Panc1 (cell line): ENCODE data around the gene PTGES3. TPM values are rescaled to one million over a fixed set of nuclear protein-coding genes. Genes with fewer than 3 reads are reported as not detected.

Source experiments
- ATAC-seq: fragments of 200-7000 bp; cut with Tn5 transposase; 2 replicates; pipeline ENCODE4 v1.9.1; 2020; ENCODE audit warnings: mild to moderate bottlenecking, moderate library complexity
- BruUV-seq: library from RNA; stranded (reverse); fragments of 400-500 nt; replicated peaks from 2 replicates; lab custom pipeline; 2021; lab: Mats Ljungman, UMichigan
- CTCF ChIA-PET: fragments of 300-600 bp; sonication (Branson Sonifier 250); formaldehyde crosslinking; loops from one replicate; lab custom pipeline; 2022; ENCODE audit warnings: antibody characterized with exemption; lab: Charles Lee
- POLR2A ChIA-PET: fragments of 300-600 bp; sonication (Branson Sonifier 250); formaldehyde crosslinking; loops from one replicate; lab custom pipeline; 2022; ENCODE audit warnings: antibody characterized with exemption; lab: Charles Lee
- DNase-seq: peaks from one replicate; pipeline ENCODE4 v3.0.0-alpha.2; 2010; ENCODE audit warnings: low read depth, low spot score
- H3K27ac ChIP-seq: 2 replicates; pipeline ENCODE4 v1.5.1; 2011; ENCODE audit warnings: mild to moderate bottlenecking, low read length, inconsistent platforms
- H3K27me3 ChIP-seq: fragments of 200-500 bp; sonication (Bioruptor generic); 2 replicates; pipeline ENCODE4 v1.6.0; 2014; ENCODE audit warnings: low read length, inconsistent platforms; ENCODE audit not compliant: control insufficient read depth, insufficient read depth
- H3K36me3 ChIP-seq: fragments of 200-500 bp; sonication (Bioruptor generic); 2 replicates; pipeline ENCODE4 v1.5.1; 2014; ENCODE audit warnings: inconsistent platforms, mild to moderate bottlenecking, low read length, moderate library complexity; ENCODE audit not compliant: control insufficient read depth, insufficient read depth
- H3K4me1 ChIP-seq: 2 replicates; pipeline ENCODE4 v1.5.1; 2011; ENCODE audit warnings: inconsistent platforms, mild to moderate bottlenecking, low read length, moderate library complexity; ENCODE audit not compliant: control insufficient read depth, insufficient read depth
- H3K4me3 ChIP-seq, 2 experiments: 2 replicates each; pipeline ENCODE4 v1.5.1; 2011 to 2012; ENCODE audit warnings: low read depth in 2 of 2, low read length in 2 of 2, mild to moderate bottlenecking in 2 of 2, inconsistent platforms in 1 of 2, moderate library complexity in 1 of 2
- H3K9me3 ChIP-seq: fragments of 200-500 bp; sonication (Bioruptor generic); 2 replicates; pipeline ENCODE4 v1.5.1; 2014; ENCODE audit warnings: low read depth, mild to moderate bottlenecking, inconsistent platforms, low read length, moderate library complexity; ENCODE audit not compliant: control insufficient read depth, insufficient read depth
- POLR2AphosphoS5 ChIP-seq: IDR thresholded peaks from 2 replicates; pipeline ENCODE4 v1.6.1; 2012; ENCODE audit warnings: mild to moderate bottlenecking, low read depth, low read length, moderate library complexity
- SIN3A ChIP-seq: IDR thresholded peaks from 2 replicates; pipeline ENCODE4 v1.6.1; 2012; ENCODE audit warnings: low read depth, mild to moderate bottlenecking, low read length, moderate library complexity, borderline replicate concordance; ENCODE audit not compliant: insufficient read depth
- TCF7L2 ChIP-seq: IDR thresholded peaks from 2 replicates; pipeline ENCODE4 v1.6.1; 2011; ENCODE audit warnings: mild to moderate bottlenecking, low read depth, low read length, inconsistent platforms
- in situ Hi-C: cut with HindIII; loops from 2 replicates; pipeline ENCODE4 v1.10.0; 2016; ENCODE audit warnings: low sequenced_read_pairs, low pct_unique_long_range_greater_than_20kb
- intact Hi-C: fragments of 100-400 bp; cut with micrococcal nuclease; formaldehyde crosslinking; loops from one replicate; pipeline ENCODE4 v1.10.0; 2022; ENCODE audit not compliant: unreplicated experiment
- total RNA-seq: library from RNA; stranded (reverse); gene quantifications from one replicate; pipeline ENCODE4 v1.2.1, GENCODE V29; 2021; ENCODE audit not compliant: unreplicated experiment
- TF ChIP-seq, protein P1 (sequence below), 2 experiments: IDR thresholded peaks; 2 replicates each; pipeline ENCODE4 v1.6.1; 2011 to 2012; ENCODE audit warnings: low read depth in 2 of 2, control low read depth in 1 of 2, low read length in 1 of 2, mild to moderate bottlenecking in 1 of 2, moderate library complexity in 1 of 2; ENCODE audit not compliant: insufficient read depth in 1 of 2
- TF ChIP-seq, protein P2 (sequence below): fragments of 450-650 bp; IDR thresholded peaks from 2 replicates; pipeline ENCODE4 v1.5.1; 2017; ENCODE audit warnings: mild to moderate bottlenecking

Gene PTGES3
- total RNA-seq, 1 experiment from 2014 or later, result 339 TPM

DNA sequence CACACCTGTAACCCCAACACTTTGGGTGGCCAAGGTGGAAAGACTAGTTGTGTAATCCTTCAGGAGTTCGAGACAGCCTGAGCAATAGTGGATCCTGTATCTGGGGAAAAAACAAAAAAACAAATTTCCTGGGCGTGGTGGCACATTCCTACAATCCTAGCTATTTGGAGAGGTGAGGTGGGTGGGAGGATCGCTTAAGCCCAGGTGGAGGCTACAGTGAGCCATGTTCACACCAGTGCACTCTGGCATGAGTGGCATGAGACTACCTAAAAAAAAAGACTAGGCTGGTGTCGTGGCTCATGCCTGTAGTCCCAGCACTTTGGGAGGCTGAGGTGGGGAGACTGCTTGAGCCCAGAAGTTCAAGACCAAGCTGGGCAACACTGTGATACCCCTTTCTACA lies 17.2 kb downstream of the PTGES3 start:
- H3K27me3 ChIP-seq, result no peaks in the 10 kb centered on the region
- H3K36me3 ChIP-seq, result peaks cover 43% of the 10 kb centered on the region
- no peak for ATAC-seq
- H3K4me1 ChIP-seq, result no peaks in the 10 kb centered on the region
- TF ChIP-seq SIN3A, result no peak
- TF ChIP-seq POLR2AphosphoS5, result no peak
- TF ChIP-seq TCF7L2, result no peak
- TF ChIP-seq, protein P1, sequence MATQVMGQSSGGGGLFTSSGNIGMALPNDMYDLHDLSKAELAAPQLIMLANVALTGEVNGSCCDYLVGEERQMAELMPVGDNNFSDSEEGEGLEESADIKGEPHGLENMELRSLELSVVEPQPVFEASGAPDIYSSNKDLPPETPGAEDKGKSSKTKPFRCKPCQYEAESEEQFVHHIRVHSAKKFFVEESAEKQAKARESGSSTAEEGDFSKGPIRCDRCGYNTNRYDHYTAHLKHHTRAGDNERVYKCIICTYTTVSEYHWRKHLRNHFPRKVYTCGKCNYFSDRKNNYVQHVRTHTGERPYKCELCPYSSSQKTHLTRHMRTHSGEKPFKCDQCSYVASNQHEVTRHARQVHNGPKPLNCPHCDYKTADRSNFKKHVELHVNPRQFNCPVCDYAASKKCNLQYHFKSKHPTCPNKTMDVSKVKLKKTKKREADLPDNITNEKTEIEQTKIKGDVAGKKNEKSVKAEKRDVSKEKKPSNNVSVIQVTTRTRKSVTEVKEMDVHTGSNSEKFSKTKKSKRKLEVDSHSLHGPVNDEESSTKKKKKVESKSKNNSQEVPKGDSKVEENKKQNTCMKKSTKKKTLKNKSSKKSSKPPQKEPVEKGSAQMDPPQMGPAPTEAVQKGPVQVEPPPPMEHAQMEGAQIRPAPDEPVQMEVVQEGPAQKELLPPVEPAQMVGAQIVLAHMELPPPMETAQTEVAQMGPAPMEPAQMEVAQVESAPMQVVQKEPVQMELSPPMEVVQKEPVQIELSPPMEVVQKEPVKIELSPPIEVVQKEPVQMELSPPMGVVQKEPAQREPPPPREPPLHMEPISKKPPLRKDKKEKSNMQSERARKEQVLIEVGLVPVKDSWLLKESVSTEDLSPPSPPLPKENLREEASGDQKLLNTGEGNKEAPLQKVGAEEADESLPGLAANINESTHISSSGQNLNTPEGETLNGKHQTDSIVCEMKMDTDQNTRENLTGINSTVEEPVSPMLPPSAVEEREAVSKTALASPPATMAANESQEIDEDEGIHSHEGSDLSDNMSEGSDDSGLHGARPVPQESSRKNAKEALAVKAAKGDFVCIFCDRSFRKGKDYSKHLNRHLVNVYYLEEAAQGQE (IDR thresholded peaks at IDR 0.05; ENCODE audit: insufficient read depth in 1 of 2, low read depth in 2 of 2, low read length in 1 of 2), result no peak
- TF ChIP-seq, protein P2, sequence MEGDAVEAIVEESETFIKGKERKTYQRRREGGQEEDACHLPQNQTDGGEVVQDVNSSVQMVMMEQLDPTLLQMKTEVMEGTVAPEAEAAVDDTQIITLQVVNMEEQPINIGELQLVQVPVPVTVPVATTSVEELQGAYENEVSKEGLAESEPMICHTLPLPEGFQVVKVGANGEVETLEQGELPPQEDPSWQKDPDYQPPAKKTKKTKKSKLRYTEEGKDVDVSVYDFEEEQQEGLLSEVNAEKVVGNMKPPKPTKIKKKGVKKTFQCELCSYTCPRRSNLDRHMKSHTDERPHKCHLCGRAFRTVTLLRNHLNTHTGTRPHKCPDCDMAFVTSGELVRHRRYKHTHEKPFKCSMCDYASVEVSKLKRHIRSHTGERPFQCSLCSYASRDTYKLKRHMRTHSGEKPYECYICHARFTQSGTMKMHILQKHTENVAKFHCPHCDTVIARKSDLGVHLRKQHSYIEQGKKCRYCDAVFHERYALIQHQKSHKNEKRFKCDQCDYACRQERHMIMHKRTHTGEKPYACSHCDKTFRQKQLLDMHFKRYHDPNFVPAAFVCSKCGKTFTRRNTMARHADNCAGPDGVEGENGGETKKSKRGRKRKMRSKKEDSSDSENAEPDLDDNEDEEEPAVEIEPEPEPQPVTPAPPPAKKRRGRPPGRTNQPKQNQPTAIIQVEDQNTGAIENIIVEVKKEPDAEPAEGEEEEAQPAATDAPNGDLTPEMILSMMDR, result no peak
- no TSS peak for BruUV-seq
- DNase-seq, result no peak
- intact Hi-C loops (no loop called here), in situ Hi-C loops (no loop called here)
- H3K27ac ChIP-seq, result no peak overlapping the region
- POLR2A ChIA-PET, result no interaction called here
- CTCF ChIA-PET, result no interaction called here
- no peak overlapping the region for H3K4me3 ChIP-seq
- no peaks in the 10 kb centered on the region for H3K9me3 ChIP-seq

DNA sequence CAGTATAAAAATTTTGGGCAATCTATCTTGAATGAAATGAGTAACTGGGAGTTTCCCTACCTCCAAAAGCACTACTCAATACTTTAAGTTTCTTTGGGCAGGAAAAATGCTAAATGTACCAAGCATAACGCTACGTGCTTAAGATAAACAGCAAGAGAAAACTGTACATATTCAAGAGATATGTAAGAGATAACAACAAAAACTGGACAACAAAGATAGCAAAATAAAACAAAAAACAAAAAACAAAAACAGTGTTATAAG lies 20.0 kb downstream of the PTGES3 start:
- H3K9me3 ChIP-seq, result no peaks in the 10 kb centered on the region
- TF ChIP-seq POLR2AphosphoS5 (no peak), TCF7L2 (no peak), SIN3A (no peak)
- POLR2A ChIA-PET, result no interaction called here
- H3K27me3 ChIP-seq, result no peaks in the 10 kb centered on the region
- H3K4me3 ChIP-seq, result no peak overlapping the region
- CTCF ChIA-PET, result no interaction called here
- DNase-seq, result no peak
- ATAC-seq, result no peak
- peaks cover 58% of the 10 kb centered on the region for H3K36me3 ChIP-seq
- no TSS peak for BruUV-seq
- H3K4me1 ChIP-seq, result no peaks in the 10 kb centered on the region
- intact Hi-C loops (no loop called here), in situ Hi-C loops (no loop called here)
- no peak overlapping the region for H3K27ac ChIP-seq

DNA sequence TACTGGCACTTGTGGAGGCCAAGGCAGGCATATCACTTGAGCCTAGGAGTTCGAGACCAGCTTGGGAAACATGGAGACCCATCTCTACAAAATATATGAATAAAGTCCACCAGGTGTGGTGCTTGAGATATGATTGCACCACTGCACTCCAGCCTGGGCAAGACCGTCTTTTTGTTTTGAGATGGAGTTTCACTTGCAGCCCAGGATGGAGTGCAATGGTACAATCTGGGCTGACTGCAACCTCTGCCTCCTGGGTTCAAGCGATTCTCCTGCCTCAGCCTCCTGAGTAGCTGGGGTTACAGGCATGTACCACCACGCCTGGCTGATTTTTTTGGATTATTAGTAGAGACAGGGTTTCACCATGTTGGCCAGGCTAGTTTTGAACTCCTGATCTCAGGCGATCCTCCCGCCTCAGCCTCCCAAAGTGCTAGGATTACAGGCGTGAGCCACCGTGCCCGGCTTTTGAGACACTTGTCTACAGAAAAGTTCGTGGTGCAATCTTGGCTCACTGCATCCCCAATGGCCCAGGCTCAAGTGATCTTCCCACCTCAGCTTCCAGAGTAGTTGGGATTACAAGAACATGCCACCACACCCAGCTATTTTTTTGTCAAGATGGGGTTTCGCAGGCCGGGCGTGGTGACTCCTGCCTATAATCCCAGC lies 26.0 kb downstream of the PTGES3 start:
- CTCF ChIA-PET, result interaction anchor here (0.6 kb wide), 2 partner anchors 11 to 50 kb away, joined by 3 to 17 read pairs; no protein-coding TSS in a partner anchor
- POLR2A ChIA-PET, result no interaction called here
- ATAC-seq, result peak; percentile 18; the same call in 1 of the 2 replicates
- no peak overlapping the region for H3K27ac ChIP-seq
- H3K9me3 ChIP-seq, result no peaks in the 10 kb centered on the region
- no TSS peak for BruUV-seq
- in situ Hi-C loops (no loop called here), intact Hi-C loops (no loop called here)
- no peaks in the 10 kb centered on the region for H3K27me3 ChIP-seq
- no peak for DNase-seq
- TF ChIP-seq POLR2AphosphoS5 (peak; percentile 70), SIN3A (no peak)
- H3K4me1 ChIP-seq, result no peaks in the 10 kb centered on the region
- peaks cover 22% of the 10 kb centered on the region for H3K36me3 ChIP-seq
- no peak overlapping the region for H3K4me3 ChIP-seq
